ENCODE data around the gene ZNF705A.
A peak's percentile ranks its signal among the peaks of the same experiment; 100 is the strongest.
"Not testable (repeated sequence)": the region's sequence is repeated elsewhere in the genome, so short reads cannot be mapped to it uniquely, and the experiment has no call there.

The ZNF705A gene

GRCh38 chr12:8188088-8188487 lies 31.3 kb downstream of the ZNF705A start:
- DNase-seq = not testable (repeated sequence)

DNA sequence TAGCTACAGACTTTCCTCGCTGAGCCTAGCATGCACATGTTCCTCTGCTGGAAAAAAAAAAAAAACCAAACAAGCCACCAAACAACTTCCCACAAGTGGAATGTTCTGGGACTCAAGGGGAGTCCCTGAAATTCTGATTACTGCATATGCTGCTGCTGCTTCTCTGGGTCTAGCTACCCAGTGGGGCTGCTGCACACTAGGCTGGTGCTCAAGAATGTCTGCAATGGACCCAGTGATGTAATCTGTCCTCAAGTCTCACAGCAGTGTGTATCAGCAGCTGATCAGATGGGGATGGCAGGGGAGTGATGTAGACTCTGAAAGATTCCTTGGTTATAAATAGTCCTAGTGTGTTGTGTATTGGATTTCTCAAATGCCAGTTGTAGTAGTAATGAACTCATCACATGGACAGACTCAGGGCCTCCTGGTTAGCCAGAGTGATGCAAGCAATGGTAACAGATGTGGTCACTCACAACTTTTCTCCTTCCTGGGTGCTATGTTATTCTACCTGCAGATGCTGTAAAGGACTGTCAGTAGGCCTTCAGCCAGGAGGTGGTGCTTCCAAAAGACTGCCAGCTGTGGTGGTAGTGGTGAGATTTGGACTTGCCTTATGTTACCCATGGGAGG lies 41.0 kb downstream of the ZNF705A start:
- not testable (repeated sequence) for DNase-seq

- DNase-seq = not testable (repeated sequence)
Observed at GRCh38 chr12:8218711-8219382, 62.0 kb downstream of the ZNF705A start.

DNA sequence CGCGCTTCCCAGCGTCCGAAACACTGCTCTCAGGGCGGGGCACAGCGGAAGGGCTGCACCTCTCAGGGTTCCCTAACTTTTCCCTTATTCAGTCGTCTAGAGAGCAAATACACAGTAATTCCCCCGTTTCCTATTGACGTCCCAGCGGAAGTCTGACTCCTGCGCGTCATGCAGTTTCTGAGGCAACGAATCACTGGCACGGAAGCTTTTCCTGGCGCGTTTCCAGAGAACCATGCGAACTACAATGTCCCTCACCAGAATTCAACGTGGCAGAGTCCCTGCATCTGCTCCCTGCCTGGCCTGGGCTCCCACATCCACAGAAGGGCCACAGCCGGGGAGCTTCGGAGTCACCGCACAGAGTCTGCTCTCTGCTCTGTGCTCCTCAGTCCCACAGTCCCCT lies 64.6 kb downstream of the ZNF705A start:
- not testable (repeated sequence) for DNase-seq

DNA sequence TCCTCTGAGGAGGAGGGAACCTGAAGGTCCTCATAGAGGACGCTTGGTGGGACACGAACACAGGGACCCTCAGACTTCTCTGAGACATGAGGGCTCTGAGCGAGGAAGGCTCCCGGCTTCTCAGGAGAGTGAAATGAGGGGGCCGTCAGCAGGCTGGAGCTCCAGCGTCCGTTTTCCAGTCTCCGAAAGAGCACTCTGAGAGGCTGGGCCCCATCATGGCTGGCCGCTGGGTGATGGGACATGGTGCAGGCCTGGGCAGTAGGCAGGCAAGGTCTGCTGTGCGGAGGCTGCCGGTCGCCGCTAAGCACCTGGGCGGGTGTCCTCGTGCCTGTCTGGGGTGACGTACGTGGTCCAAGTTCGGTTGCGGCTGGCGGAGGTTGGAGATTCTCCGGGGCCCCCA lies 65.0 kb downstream of the ZNF705A start:
- DNase-seq = not testable (repeated sequence)

GRCh38 chr12:8222303-8222702 lies 65.5 kb downstream of the ZNF705A start:
- not testable (repeated sequence) for DNase-seq

DNA sequence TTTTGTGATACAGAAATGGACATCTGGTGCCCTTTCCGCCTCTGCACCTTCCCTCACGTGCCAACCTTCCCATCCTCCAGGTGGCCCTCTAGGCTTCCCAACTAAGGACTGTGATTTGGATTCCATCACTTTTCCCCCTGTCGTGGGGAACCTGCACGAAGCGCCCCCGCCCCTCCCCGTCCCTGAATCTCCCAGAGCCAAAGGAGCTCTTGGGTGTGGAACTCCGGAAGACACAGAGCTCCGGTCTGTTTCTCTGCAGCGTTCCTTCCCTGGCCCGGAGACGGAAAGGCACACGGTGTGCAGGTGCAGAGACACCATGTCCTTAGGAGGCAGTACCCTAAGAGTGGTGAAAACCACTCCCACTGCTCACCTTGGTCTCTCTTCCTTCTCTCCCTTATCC lies 66.8 kb downstream of the ZNF705A start:
- not testable (repeated sequence) for DNase-seq

- not testable (repeated sequence) for DNase-seq
Observed at GRCh38 chr12:8224782-8225181, 68.0 kb downstream of the ZNF705A start.

GRCh38 chr12:8226355-8226754 lies 69.5 kb downstream of the ZNF705A start:
- DNase-seq = no peak

DNA sequence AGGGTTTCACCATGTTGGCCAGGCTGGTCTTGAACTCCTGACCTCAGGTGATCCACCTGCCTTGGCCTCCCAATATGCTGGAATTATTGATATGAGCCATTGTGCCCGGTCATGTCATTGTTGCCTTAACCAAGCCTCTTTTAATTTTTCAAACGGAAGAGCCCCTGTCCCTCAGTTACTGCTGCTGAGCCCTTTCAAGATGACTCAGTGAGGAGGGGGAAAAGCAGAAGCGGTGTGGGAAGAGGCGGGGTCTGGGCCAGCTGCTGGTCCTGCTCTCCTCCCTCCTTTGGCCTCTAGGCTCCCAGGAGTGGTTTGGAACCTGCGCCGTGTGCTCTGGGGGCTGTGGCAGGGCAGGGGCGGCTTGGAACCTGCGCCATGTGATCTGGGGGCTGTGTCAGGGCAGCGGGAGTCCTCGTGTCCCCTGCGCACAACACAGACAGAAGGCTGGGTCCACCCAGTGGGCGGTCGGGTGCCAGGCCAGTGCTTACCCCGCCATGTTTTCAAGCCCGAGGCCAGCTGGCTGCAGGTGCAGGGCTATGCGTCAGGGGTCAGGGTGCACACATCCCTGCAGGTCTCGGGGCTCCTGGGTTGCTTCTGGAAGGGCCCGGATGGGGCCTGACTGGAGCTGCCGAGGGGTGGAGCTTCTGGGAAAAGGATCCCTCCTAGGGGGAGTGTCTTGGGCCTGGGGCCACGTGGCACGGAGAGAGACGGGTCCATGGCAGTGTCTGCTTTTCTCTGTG lies 70.3 kb downstream of the ZNF705A start, which contains the start of gene FAM90A1:
FAM90A1 (minus strand) TSS at position 627 of the 740 bp plus-strand sequence. CDS start 2,786 bp downstream, outside the sequence.
- DNase-seq = peak; percentile 15

- not testable (repeated sequence) for DNase-seq
Observed at GRCh38 chr12:8227732-8228077, 70.9 kb downstream of the ZNF705A start.

DNA sequence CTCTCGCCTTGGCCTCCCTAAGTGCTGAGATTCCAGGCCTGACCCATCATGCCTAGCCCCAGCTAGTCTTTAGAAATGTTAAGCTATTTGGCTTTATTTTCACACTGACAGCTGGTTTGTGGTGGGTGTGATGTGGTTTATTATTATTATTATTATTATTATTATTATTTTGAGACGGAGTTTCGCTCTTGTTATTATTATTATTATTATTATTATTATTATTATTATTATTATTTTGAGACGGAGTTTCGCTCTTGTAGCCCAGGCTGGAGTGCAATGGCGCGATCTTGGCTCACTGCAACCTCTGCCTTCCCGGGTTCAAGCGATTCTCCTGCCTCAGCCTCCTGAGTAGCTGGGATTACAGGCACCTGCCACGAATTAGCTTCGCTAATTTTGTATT lies 71.8 kb downstream of the ZNF705A start:
- DNase-seq = not testable (repeated sequence)

DNA sequence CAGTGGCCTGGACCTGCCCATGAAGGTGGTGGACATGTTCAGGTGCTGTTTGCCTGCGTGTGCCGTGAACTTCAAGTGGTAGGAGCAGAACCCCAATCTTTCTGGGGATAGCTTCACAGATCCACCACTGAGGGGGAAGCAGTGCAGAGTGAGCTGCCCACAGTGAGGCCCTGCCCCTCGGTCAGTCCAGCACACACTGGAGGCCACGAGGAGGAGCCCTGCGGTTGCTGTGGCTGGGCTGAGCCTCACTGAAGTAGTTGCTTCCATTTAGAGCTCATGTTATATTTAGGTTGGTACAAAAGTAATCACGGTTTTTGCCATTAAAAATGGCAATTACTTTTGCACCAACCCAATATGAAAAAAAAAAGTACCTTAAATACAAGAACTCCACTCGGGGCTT lies 72.7 kb downstream of the ZNF705A start:
- DNase-seq = not testable (repeated sequence)

All from eye (tissue), 1 donor.